Transverse colon (tissue), 1 donor: ENCODE data around the gene STAT5B.
"Not testable (repeated sequence)": the region's sequence is repeated elsewhere in the genome, so short reads cannot be mapped to it uniquely, and the experiment has no call there.

Source experiments
- EP300 ChIP-seq: sonication (generic); formaldehyde crosslinking; IDR thresholded peaks from one replicate; pipeline ENCODE4 v1.6.1; 2017; ENCODE audit warnings: antibody characterized with exemption, low read depth
- POLR2A ChIP-seq: fragments of 450-650 bp; IDR thresholded peaks from one replicate; pipeline ENCODE4 v1.6.1; 2016; ENCODE audit warnings: antibody characterized with exemption, mild to moderate bottlenecking, moderate library complexity

GRCh38 chr17:42219280-42219679, 56.9 kb downstream of the STAT5B start:
- not testable (repeated sequence) for TF ChIP-seq EP300, POLR2A
